Measurements from ENCODE around the gene PRDX6. TPM values are rescaled to one million over a fixed set of nuclear protein-coding genes. Genes with fewer than 3 reads are reported as not detected.

Gene PRDX6
- total RNA-seq, 1 experiment from 2014 or later: 533 TPM

DNA sequence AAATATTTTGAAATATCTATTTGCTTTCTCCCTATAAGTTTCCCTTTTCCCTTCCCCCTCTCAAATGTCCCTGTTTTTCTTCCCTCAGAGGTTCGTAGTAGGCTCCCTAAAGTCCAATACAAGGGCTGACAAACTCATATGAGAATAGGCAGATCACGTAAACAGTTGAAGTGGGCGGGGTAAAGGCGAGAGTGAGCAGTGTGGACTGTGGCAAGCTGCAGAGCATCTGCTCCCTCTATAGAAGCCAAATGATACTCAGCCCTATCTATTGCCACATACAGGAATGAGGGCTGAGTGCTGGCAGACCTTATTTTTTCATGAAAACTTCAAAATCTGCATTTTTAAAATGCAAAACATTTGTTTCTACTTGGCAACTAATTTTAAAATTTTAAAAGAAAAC lies 26.3 kb downstream of the PRDX6 start:
- Histone ChIP-seq H3K79me1 (ENCODE audit: insufficient read depth, low read depth, low read length, poor library complexity, severe bottlenecking) (no peaks in the 10 kb centered on the region), H3K56ac (ENCODE audit: insufficient read length, low read depth, low read length) (no peak overlapping the region), H3K9ac (ENCODE audit: extremely low read depth, insufficient read length, low read length) (no peak overlapping the region), H3T11ph (ENCODE audit: low read length) (no peak overlapping the region), H3K23ac (ENCODE audit: insufficient read length, low read depth, low read length) (no peak overlapping the region), H2BK12ac (ENCODE audit: insufficient read length, low read depth, low read length) (no peak overlapping the region), H2AK5ac (ENCODE audit: insufficient read length, low read length) (no peak overlapping the region), H4K8ac (replicated peaks; ENCODE audit: insufficient read length, low read depth, low read length) (no peak overlapping the region), H3K4me1 (ENCODE audit: insufficient read depth, low read length) (peaks cover 4% of the 10 kb centered on the region; the same call in 1 of the 2 replicates), H3K27ac (ENCODE audit: insufficient read length, low read depth, low read length) (no peak overlapping the region), H2BK120ac (ENCODE audit: low read depth, low read length, poor library complexity, severe bottlenecking) (no peak overlapping the region), H3K4me2 (ENCODE audit: insufficient read depth, insufficient read length, low read length) (no peak overlapping the region), H3K9me3 (ENCODE audit: control insufficient read depth, low read depth, low read length) (no peaks in the 10 kb centered on the region), H2BK20ac (ENCODE audit: low read depth, low read length, poor library complexity, severe bottlenecking) (no peak overlapping the region), H3K14ac (ENCODE audit: insufficient read depth, low read length) (no peak overlapping the region), H3K4ac (ENCODE audit: low read depth, low read length) (no peak overlapping the region), H4K20me1 (ENCODE audit: control insufficient read depth, insufficient read depth, insufficient read length) (no peaks in the 10 kb centered on the region), H3K18ac (ENCODE audit: insufficient read length, low read depth, low read length) (no peak overlapping the region), H3K27me3 (ENCODE audit: insufficient read depth, low read length) (no peaks in the 10 kb centered on the region), H2BK15ac (ENCODE audit: low read depth, low read length) (no peak overlapping the region), H4K91ac (ENCODE audit: insufficient read length, low read depth, low read length) (no peak overlapping the region), H2BK5ac (ENCODE audit: insufficient read length, low read length) (no peak overlapping the region), H3K79me2 (ENCODE audit: insufficient read depth, low read length) (no peaks in the 10 kb centered on the region), H2AFZ (ENCODE audit: low read length) (no peak overlapping the region), H3K23me2 (ENCODE audit: insufficient read length, low read depth, low read length, poor library complexity, severe bottlenecking) (no peaks in the 10 kb centered on the region), H4K5ac (ENCODE audit: insufficient read length, low read depth, low read length) (no peak overlapping the region)
- no peak for DNase-seq
- H3K27me3 Mint-ChIP-seq (ENCODE audit: low read depth): no peaks in the 10 kb centered on the region
- H3K4me3 Mint-ChIP-seq: no peak overlapping the region
- WGBS (ENCODE audit: extremely low coverage, insufficient read length, low lambda C conversion rate): no CpG with 5 or more reads among the region's 4 CpGs
- H3K27ac Mint-ChIP-seq: no peak overlapping the region
- peaks cover 0 to 6% (median 4%) of the 10 kb centered on the region in 3 experiments; a peak in 2 of 7 replicates for H3K36me3 Mint-ChIP-seq (ENCODE audit: insufficient read depth in 1 of 3, low read depth in 3 of 3)
- H3K4me1 Mint-ChIP-seq: peaks cover 20 to 21% of the 10 kb centered on the region in 2 experiments
- TF ChIP-seq, protein P1, sequence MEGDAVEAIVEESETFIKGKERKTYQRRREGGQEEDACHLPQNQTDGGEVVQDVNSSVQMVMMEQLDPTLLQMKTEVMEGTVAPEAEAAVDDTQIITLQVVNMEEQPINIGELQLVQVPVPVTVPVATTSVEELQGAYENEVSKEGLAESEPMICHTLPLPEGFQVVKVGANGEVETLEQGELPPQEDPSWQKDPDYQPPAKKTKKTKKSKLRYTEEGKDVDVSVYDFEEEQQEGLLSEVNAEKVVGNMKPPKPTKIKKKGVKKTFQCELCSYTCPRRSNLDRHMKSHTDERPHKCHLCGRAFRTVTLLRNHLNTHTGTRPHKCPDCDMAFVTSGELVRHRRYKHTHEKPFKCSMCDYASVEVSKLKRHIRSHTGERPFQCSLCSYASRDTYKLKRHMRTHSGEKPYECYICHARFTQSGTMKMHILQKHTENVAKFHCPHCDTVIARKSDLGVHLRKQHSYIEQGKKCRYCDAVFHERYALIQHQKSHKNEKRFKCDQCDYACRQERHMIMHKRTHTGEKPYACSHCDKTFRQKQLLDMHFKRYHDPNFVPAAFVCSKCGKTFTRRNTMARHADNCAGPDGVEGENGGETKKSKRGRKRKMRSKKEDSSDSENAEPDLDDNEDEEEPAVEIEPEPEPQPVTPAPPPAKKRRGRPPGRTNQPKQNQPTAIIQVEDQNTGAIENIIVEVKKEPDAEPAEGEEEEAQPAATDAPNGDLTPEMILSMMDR (conservative IDR thresholded peaks at IDR 0.05): no peak
- H3K9me3 Mint-ChIP-seq: peaks cover 0 to 3% of the 10 kb centered on the region in 2 experiments; a peak in 2 of 5 replicates
